Lower lobe of right lung (tissue), 2 donors: ENCODE data around the gene NUP98. TPM values are rescaled to one million over a fixed set of nuclear protein-coding genes. Genes with fewer than 3 reads are reported as not detected.

Experiments used
- ATAC-seq, 2 donors: fragments of 200-7000 bp; cut with Tn5 transposase; one replicate each; pipeline ENCODE4 v1.9.1; 2020 to 2022; ENCODE audit warnings: mild to moderate bottlenecking in 2 of 2, moderate library complexity in 2 of 2
- DNase-seq: peaks from one replicate; pipeline ENCODE4 v3.0.0-alpha.2; 2020
- H3K27ac ChIP-seq: fragments of 200-600 bp; one replicate; pipeline ENCODE4 v1.8.0; 2022
- H3K27me3 ChIP-seq: fragments of 200-600 bp; one replicate; pipeline ENCODE4 v1.8.0; 2022; ENCODE audit warnings: low read depth
- H3K36me3 ChIP-seq: fragments of 200-600 bp; one replicate; pipeline ENCODE4 v1.8.0; 2022; ENCODE audit warnings: mild to moderate bottlenecking
- H3K4me1 ChIP-seq: fragments of 200-600 bp; one replicate; pipeline ENCODE4 v1.8.0; 2022
- H3K4me3 ChIP-seq: fragments of 200-600 bp; one replicate; pipeline ENCODE4 v1.8.0; 2022; ENCODE audit warnings: mild to moderate bottlenecking
- H3K9me3 ChIP-seq: fragments of 200-600 bp; one replicate; pipeline ENCODE4 v1.8.0; 2022
- intact Hi-C: fragments of 100-400 bp; cut with DNase I; formaldehyde crosslinking; loops from one replicate; pipeline ENCODE4 v1.11.0; 2022
- total RNA-seq: library from RNA; stranded (reverse); fragmentation: NEBNext Ultra II Directional; extraction: Animal tissue kit (Norgen Biotek cat#: 25700); gene quantifications from one replicate; pipeline ENCODE4 v1.2.1, GENCODE V29; 2021
- TF ChIP-seq, protein P1 (sequence below): fragments of 200-600 bp; IDR thresholded peaks from one replicate; pipeline ENCODE4 v1.8.0; 2022; ENCODE audit warnings: antibody characterized with exemption, mild to moderate bottlenecking
- donor health status: DM: no; HTN: yes; CAD: no; lungs with severe emphysema.

NUP98 gene
- total RNA-seq, 1 donor from 2014 or later, result 62.3 TPM

DNA sequence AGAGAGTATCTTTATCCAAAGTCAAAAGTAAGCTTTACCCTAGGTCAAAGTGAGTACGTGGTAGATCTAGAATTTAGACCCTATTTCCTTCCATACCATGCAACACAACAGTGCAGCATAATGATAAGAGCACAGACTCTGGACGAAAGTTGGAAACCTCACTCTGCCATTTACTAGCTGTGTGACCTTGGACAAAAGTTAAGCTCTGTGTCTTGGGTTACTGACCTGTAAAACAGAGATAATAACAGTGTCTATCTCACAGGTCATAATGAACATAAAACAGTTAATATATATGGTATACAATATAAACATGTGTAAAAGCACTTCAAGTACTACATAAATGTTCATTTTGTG is 112.6 kb downstream of the NUP98 start:
- Histone ChIP-seq H3K27me3 (no peaks in the 10 kb centered on the region), H3K4me1 (peaks cover 11% of the 10 kb centered on the region), H3K9me3 (no peaks in the 10 kb centered on the region), H3K4me3 (no peak overlapping the region), H3K27ac (no peak overlapping the region), H3K36me3 (peaks cover 100% of the 10 kb centered on the region)
- TF ChIP-seq, protein P1, sequence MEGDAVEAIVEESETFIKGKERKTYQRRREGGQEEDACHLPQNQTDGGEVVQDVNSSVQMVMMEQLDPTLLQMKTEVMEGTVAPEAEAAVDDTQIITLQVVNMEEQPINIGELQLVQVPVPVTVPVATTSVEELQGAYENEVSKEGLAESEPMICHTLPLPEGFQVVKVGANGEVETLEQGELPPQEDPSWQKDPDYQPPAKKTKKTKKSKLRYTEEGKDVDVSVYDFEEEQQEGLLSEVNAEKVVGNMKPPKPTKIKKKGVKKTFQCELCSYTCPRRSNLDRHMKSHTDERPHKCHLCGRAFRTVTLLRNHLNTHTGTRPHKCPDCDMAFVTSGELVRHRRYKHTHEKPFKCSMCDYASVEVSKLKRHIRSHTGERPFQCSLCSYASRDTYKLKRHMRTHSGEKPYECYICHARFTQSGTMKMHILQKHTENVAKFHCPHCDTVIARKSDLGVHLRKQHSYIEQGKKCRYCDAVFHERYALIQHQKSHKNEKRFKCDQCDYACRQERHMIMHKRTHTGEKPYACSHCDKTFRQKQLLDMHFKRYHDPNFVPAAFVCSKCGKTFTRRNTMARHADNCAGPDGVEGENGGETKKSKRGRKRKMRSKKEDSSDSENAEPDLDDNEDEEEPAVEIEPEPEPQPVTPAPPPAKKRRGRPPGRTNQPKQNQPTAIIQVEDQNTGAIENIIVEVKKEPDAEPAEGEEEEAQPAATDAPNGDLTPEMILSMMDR, result no peak
- DNase-seq (no peak), ATAC-seq (no peak)
- intact Hi-C loops, result no loop called here

DNA sequence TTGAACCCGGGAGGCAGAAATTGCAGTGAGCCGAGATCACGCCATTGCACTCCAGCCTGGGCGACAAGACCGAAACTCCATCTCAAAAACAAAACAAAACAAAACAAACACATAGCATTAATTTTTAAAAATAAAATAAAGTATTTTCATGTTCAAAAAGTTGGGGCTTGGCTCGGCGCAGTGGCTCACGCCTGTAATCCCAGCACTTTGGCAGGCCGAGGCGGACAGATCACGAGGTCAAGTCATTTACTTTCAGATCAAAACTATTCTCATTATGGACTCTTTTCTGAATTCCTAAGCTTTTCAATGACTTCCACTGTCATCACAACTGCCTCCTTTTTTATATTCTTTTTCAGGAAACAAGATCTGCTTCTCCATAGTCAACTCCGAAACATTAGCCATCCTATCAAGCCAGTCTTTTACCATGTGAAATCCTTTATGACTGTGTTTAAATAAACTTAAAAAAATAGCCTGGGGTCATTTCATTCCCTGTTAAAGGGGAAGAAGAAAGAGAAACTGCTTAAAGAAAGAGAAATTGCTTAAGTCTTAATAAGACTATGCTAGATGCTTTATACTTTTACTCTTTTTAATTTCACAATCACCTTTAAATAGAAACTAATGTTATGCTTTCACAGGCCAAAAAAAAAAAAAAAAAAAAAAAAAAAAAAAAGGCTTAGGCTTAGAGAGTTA is 113.1 kb downstream of the NUP98 start:
- TF ChIP-seq, protein P1, result no peak
- DNase-seq (no peak), ATAC-seq (no peak)
- intact Hi-C loops, result no loop called here
- H3K36me3 ChIP-seq, result peaks cover 100% of the 10 kb centered on the region
- peaks cover 11% of the 10 kb centered on the region for H3K4me1 ChIP-seq
- no peaks in the 10 kb centered on the region for H3K9me3 ChIP-seq
- H3K4me3 ChIP-seq, result no peak overlapping the region
- peak overlapping the region; percentile 5 for H3K27ac ChIP-seq
- no peaks in the 10 kb centered on the region for H3K27me3 ChIP-seq

DNA sequence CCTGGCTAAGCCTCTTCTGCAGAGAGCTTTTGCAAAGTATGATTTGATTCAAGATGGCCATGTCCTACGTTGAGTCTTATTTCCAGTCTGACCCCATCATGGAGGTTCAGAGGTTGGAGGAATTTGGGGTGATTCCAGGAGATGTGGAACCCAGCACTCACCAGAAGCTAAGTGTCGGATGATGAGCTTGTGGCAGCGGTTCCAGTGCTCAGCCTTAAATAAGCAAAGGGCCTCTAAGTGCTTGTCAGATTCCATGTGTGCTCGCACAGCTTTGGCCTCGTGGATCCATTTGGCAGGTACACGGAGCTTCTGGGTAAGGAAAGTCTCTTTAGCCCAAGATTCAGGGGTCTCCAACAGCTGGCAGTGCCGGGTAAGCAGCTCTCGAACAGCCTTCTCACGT is 114.3 kb downstream of the NUP98 start:
- H3K27ac ChIP-seq, result no peak overlapping the region
- ATAC-seq, result no peak
- no peak for DNase-seq
- no peak overlapping the region for H3K4me3 ChIP-seq
- peaks cover 100% of the 10 kb centered on the region for H3K36me3 ChIP-seq
- H3K4me1 ChIP-seq, result peaks cover 11% of the 10 kb centered on the region
- intact Hi-C loops, result no loop called here
- TF ChIP-seq, protein P1, result no peak
- H3K9me3 ChIP-seq, result no peaks in the 10 kb centered on the region
- no peaks in the 10 kb centered on the region for H3K27me3 ChIP-seq

DNA sequence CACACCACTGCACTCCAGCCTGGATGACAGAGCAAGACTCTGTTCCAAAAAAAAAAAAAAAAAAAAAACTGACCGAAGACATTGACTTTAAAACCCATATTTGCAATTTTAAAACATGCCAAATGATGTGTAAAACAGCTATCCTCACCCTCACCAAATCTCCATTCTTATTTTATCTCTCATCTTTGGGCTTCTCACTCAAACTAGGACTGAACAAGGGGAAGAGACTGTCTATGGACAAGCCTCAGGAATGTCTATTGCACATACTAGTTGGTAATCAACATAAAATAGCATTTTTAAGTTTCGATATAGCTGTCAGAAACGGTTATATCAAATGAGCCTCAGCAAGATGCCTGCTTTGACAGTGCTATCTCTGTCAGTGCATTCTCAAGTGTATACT is 118.3 kb downstream of the NUP98 start:
- peaks cover 100% of the 10 kb centered on the region for H3K36me3 ChIP-seq
- no peak for ATAC-seq

DNA sequence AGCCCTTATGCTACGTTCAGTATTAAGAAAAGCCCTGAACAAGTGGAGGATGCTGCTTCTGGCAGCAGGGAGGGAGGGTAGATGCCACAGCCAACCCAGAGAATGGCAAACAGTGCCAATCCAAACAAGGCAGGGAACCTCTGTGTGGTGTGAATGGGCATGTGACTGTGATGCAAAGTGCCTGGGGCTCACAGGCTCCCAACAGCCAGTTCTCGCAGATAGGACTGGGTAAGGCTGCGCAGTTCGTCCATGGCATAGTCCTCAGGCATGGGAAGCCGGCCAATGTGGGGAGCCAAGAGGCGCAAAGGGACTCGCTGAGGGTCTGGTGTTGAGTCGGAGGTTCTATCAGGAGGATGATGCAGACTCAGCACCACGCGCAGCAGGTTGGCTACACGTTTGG is 121.4 kb downstream of the NUP98 start:
- no peak for ATAC-seq

More for the DNA sequence above, 118.3 kb downstream of the NUP98 start:
- no peak overlapping the region for H3K4me3 ChIP-seq
- H3K4me1 ChIP-seq, result no peaks in the 10 kb centered on the region
- no peaks in the 10 kb centered on the region for H3K27me3 ChIP-seq
- no peak for DNase-seq
- intact Hi-C loops, result no loop called here
- TF ChIP-seq, protein P1, result no peak
- H3K27ac ChIP-seq, result no peak overlapping the region
- no peaks in the 10 kb centered on the region for H3K9me3 ChIP-seq

More for the DNA sequence above, 121.4 kb downstream of the NUP98 start:
- Histone ChIP-seq H3K36me3 (peaks cover 100% of the 10 kb centered on the region), H3K9me3 (no peaks in the 10 kb centered on the region), H3K27me3 (no peaks in the 10 kb centered on the region), H3K4me3 (no peak overlapping the region), H3K27ac (no peak overlapping the region), H3K4me1 (no peaks in the 10 kb centered on the region)
- intact Hi-C loops, result no loop called here
- TF ChIP-seq, protein P1, result no peak
- no peak for DNase-seq
